GM12878 (cell line): Measurements from ENCODE around the gene SORCS2.

Source experiments
- EP300 ChIP-seq, 2 experiments: fragments of 150-350 bp in 1 of 2; IDR thresholded peaks; 2 replicates each; pipeline ENCODE4 v1.6.1; 2011 to 2012; ENCODE audit warnings: low read depth in 2 of 2, low read length in 2 of 2, borderline replicate concordance in 1 of 2, improper control_type of control experiment in 1 of 2, inconsistent platforms in 1 of 2; ENCODE audit not compliant: control insufficient read depth in 1 of 2
- FOXK2 ChIP-seq: fragments of 450-650 bp; IDR thresholded peaks from 2 replicates; pipeline ENCODE4 v1.6.1; 2017; ENCODE audit warnings: mild to moderate bottlenecking, moderate library complexity
- FOXM1 ChIP-seq: IDR thresholded peaks from 2 replicates; pipeline ENCODE4 v1.6.1; 2012; ENCODE audit warnings: low read depth, mild to moderate bottlenecking, inconsistent platforms, low read length, moderate library complexity
- NR2C2 ChIP-seq: IDR thresholded peaks from 2 replicates; pipeline ENCODE4 v1.6.1; 2011; ENCODE audit warnings: borderline replicate concordance, low read depth; ENCODE audit not compliant: control insufficient read depth, insufficient read length
- PAX8 ChIP-seq: fragments of 450-650 bp; IDR thresholded peaks from 2 replicates; pipeline ENCODE4 v1.6.1; 2017; ENCODE audit warnings: mild to moderate bottlenecking, moderate library complexity
- SRF ChIP-seq, 2 experiments: IDR thresholded peaks; 2 replicates each; pipeline ENCODE4 v1.6.1; 2011; ENCODE audit warnings: low read depth in 2 of 2, low read length in 2 of 2, mild to moderate bottlenecking in 1 of 2, moderate library complexity in 1 of 2
- TF ChIP-seq, protein P1 (sequence below): fragments of 150-350 bp; IDR thresholded peaks from 2 replicates; pipeline ENCODE4 v1.6.1; 2014; ENCODE audit warnings: mild to moderate bottlenecking, low read depth, low read length
- TF ChIP-seq, protein P2 (sequence below), 3 experiments: IDR thresholded peaks in 2 of 3; conservative IDR thresholded peaks in 1 of 3; 2 replicates each; pipeline ENCODE4 v1.5.1; 2011; ENCODE audit warnings: low read depth in 3 of 3, low read length in 3 of 3, mild to moderate bottlenecking in 3 of 3, control low read depth in 2 of 3, moderate library complexity in 2 of 3, inconsistent platforms in 1 of 3, mixed read lengths in 1 of 3; ENCODE audit not compliant: control insufficient read depth in 2 of 3, insufficient read depth in 1 of 3; ENCODE audit errors: extremely low read depth in 1 of 3
- TF ChIP-seq, protein P3 (sequence below): fragments of 450-650 bp; IDR thresholded peaks from 2 replicates; pipeline ENCODE4 v1.6.1; 2017; ENCODE audit warnings: antibody characterized with exemption, mild to moderate bottlenecking, moderate library complexity

DNA sequence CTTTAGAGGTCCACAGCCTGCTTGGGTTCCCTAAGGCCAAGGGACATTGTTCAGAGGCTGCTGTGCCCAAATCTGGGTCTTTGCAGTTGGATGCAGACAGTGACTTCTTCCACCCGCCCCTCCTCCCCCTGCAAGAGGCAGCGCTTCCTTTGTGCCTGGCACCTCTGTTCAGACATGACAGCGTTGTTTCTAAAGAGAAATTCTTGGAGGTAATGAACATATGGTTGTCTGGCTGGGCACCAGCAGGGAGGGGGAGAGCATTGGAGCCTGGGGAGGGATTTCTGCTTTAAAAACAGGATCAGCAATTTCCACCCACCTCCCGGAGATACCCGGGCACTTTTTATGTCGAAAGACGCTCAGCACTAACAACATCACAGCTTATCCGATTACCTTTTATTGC is 190.9 kb downstream of the SORCS2 start:
- TF ChIP-seq, protein P1, sequence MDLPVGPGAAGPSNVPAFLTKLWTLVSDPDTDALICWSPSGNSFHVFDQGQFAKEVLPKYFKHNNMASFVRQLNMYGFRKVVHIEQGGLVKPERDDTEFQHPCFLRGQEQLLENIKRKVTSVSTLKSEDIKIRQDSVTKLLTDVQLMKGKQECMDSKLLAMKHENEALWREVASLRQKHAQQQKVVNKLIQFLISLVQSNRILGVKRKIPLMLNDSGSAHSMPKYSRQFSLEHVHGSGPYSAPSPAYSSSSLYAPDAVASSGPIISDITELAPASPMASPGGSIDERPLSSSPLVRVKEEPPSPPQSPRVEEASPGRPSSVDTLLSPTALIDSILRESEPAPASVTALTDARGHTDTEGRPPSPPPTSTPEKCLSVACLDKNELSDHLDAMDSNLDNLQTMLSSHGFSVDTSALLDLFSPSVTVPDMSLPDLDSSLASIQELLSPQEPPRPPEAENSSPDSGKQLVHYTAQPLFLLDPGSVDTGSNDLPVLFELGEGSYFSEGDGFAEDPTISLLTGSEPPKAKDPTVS, result no peak
- TF ChIP-seq PAX8 (no peak), NR2C2 (no peak), EP300 (IDR thresholded peaks at IDR 0.05; ENCODE audit: borderline replicate concordance in 1 of 2, control insufficient read depth in 1 of 2, low read depth in 2 of 2, low read length in 2 of 2) (no peak), SRF (IDR thresholded peaks at IDR 0.05; ENCODE audit: low read depth in 2 of 2, low read length in 2 of 2) (no peak), FOXM1 (no peak), FOXK2 (no peak)
- TF ChIP-seq, protein P2, sequence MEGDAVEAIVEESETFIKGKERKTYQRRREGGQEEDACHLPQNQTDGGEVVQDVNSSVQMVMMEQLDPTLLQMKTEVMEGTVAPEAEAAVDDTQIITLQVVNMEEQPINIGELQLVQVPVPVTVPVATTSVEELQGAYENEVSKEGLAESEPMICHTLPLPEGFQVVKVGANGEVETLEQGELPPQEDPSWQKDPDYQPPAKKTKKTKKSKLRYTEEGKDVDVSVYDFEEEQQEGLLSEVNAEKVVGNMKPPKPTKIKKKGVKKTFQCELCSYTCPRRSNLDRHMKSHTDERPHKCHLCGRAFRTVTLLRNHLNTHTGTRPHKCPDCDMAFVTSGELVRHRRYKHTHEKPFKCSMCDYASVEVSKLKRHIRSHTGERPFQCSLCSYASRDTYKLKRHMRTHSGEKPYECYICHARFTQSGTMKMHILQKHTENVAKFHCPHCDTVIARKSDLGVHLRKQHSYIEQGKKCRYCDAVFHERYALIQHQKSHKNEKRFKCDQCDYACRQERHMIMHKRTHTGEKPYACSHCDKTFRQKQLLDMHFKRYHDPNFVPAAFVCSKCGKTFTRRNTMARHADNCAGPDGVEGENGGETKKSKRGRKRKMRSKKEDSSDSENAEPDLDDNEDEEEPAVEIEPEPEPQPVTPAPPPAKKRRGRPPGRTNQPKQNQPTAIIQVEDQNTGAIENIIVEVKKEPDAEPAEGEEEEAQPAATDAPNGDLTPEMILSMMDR (IDR thresholded peaks at IDR 0.05 in 2 of 3, conservative IDR thresholded peaks at IDR 0.05 in 1 of 3; ENCODE audit: control insufficient read depth in 2 of 3, extremely low read depth in 1 of 3, insufficient read depth in 1 of 3, low read depth in 3 of 3, low read length in 3 of 3), result no peak
- TF ChIP-seq, protein P3, sequence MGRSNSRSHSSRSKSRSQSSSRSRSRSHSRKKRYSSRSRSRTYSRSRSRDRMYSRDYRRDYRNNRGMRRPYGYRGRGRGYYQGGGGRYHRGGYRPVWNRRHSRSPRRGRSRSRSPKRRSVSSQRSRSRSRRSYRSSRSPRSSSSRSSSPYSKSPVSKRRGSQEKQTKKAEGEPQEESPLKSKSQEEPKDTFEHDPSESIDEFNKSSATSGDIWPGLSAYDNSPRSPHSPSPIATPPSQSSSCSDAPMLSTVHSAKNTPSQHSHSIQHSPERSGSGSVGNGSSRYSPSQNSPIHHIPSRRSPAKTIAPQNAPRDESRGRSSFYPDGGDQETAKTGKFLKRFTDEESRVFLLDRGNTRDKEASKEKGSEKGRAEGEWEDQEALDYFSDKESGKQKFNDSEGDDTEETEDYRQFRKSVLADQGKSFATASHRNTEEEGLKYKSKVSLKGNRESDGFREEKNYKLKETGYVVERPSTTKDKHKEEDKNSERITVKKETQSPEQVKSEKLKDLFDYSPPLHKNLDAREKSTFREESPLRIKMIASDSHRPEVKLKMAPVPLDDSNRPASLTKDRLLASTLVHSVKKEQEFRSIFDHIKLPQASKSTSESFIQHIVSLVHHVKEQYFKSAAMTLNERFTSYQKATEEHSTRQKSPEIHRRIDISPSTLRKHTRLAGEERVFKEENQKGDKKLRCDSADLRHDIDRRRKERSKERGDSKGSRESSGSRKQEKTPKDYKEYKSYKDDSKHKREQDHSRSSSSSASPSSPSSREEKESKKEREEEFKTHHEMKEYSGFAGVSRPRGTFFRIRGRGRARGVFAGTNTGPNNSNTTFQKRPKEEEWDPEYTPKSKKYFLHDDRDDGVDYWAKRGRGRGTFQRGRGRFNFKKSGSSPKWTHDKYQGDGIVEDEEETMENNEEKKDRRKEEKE, result no peak
